Measurements from ENCODE around the gene IGF2BP2. TPM values are rescaled to one million over a fixed set of nuclear protein-coding genes. Genes with fewer than 3 reads are reported as not detected.

The IGF2BP2 gene
- total RNA-seq, 1 donor from 2014 or later, result 17.9 TPM

GRCh38 chr3:185756477-185756876 is 68.4 kb downstream of the IGF2BP2 start:
- intact Hi-C loops (cut with micrococcal nuclease), result no loop called here

GRCh38 chr3:185754920-185755319 is 69.9 kb downstream of the IGF2BP2 start:
- no peak for DNase-seq
- intact Hi-C loops (cut with micrococcal nuclease), result no loop called here
- peaks cover 11% of the 10 kb centered on the region for H3K9me3 ChIP-seq (replicated peaks)
- no peaks in the 10 kb centered on the region for H3K27me3 ChIP-seq (ENCODE audit: low read depth)
- no peaks in the 10 kb centered on the region for H3K36me3 ChIP-seq
- no peak overlapping the region for H3K4me3 ChIP-seq
- H3K27ac ChIP-seq (replicated peaks), result no peak overlapping the region
- TF ChIP-seq CTCF (IDR thresholded peaks at IDR 0.05; ENCODE audit: borderline replicate concordance), result no peak
- H3K4me1 ChIP-seq, result peaks cover 20% of the 10 kb centered on the region

More at GRCh38 chr3:185756477-185756876, 68.4 kb downstream of the IGF2BP2 start:
- no peak overlapping the region for H3K4me3 ChIP-seq
- H3K4me1 ChIP-seq, result peaks cover 29% of the 10 kb centered on the region
- no peaks in the 10 kb centered on the region for H3K36me3 ChIP-seq
- H3K27ac ChIP-seq (replicated peaks), result no peak overlapping the region
- peaks cover 11% of the 10 kb centered on the region for H3K9me3 ChIP-seq (replicated peaks)
- no peaks in the 10 kb centered on the region for H3K27me3 ChIP-seq (ENCODE audit: low read depth)
- no peak for DNase-seq
- TF ChIP-seq CTCF (IDR thresholded peaks at IDR 0.05; ENCODE audit: borderline replicate concordance), result no peak

- no peak for DNase-seq
- TF ChIP-seq CTCF (IDR thresholded peaks at IDR 0.05; ENCODE audit: borderline replicate concordance), result no peak
Observed at GRCh38 chr3:185753354-185753753, 71.5 kb downstream of the IGF2BP2 start.

GRCh38 chr3:185750702-185751101 is 74.1 kb downstream of the IGF2BP2 start:
- no peak for TF ChIP-seq CTCF (IDR thresholded peaks at IDR 0.05; ENCODE audit: borderline replicate concordance)
- H3K36me3 ChIP-seq, result no peaks in the 10 kb centered on the region

More at GRCh38 chr3:185753354-185753753, 71.5 kb downstream of the IGF2BP2 start:
- Histone ChIP-seq H3K9me3 (replicated peaks) (peaks cover 11% of the 10 kb centered on the region), H3K4me1 (peaks cover 11% of the 10 kb centered on the region), H3K4me3 (no peak overlapping the region), H3K36me3 (no peaks in the 10 kb centered on the region), H3K27ac (replicated peaks) (no peak overlapping the region), H3K27me3 (ENCODE audit: low read depth) (no peaks in the 10 kb centered on the region)
- intact Hi-C loops (cut with micrococcal nuclease), result no loop called here

GRCh38 chr3:185750015-185750414 is 74.8 kb downstream of the IGF2BP2 start:
- Histone ChIP-seq H3K27me3 (ENCODE audit: low read depth) (no peaks in the 10 kb centered on the region), H3K4me1 (peaks cover 6% of the 10 kb centered on the region), H3K4me3 (no peak overlapping the region), H3K36me3 (no peaks in the 10 kb centered on the region), H3K27ac (replicated peaks) (no peak overlapping the region), H3K9me3 (replicated peaks) (peaks cover 6% of the 10 kb centered on the region)
- no peak for DNase-seq
- intact Hi-C loops (cut with micrococcal nuclease), result no loop called here
- no peak for TF ChIP-seq CTCF (IDR thresholded peaks at IDR 0.05; ENCODE audit: borderline replicate concordance)

More at GRCh38 chr3:185750702-185751101, 74.1 kb downstream of the IGF2BP2 start:
- Histone ChIP-seq H3K4me3 (no peak overlapping the region), H3K27me3 (ENCODE audit: low read depth) (no peaks in the 10 kb centered on the region), H3K4me1 (peaks cover 2% of the 10 kb centered on the region), H3K9me3 (replicated peaks) (peaks cover 11% of the 10 kb centered on the region), H3K27ac (replicated peaks) (no peak overlapping the region)
- intact Hi-C loops (cut with micrococcal nuclease), result no loop called here
- no peak for DNase-seq
